Measurements from ENCODE around the gene DCUN1D1. TPM values are rescaled to one million over a fixed set of nuclear protein-coding genes. Genes with fewer than 3 reads are reported as not detected.

Gene DCUN1D1
- polyA plus RNA-seq, 3 donors: 6.1 to 37.6 (median 26.9) TPM

GRCh38 chr3:182914341-182914740, 66.0 kb downstream of the DCUN1D1 start:
- Mint-ChIP-seq H3K9me3 (no peaks in the 10 kb centered on the region), H3K4me1 (no peaks in the 10 kb centered on the region), H3K27ac (no peak overlapping the region), H3K4me3 (no peak overlapping the region), H3K27me3 (ENCODE audit: low read depth in 3 of 3) (no peaks in the 10 kb centered on the region), H3K36me3 (peaks cover 49 to 59% of the 10 kb centered on the region in 2 donors)
- Histone ChIP-seq H3K4me2 (replicated peaks; ENCODE audit: extremely low read depth, low read length, poor library complexity, severe bottlenecking) (no peak overlapping the region), H3K4me3 (replicated peaks in 1 of 3; ENCODE audit: low read depth in 2 of 3, low read length in 3 of 3) (no peak overlapping the region), H3K9me3 (replicated peaks in 1 of 2; ENCODE audit: control insufficient read depth in 1 of 2, insufficient read depth in 1 of 2, low read length in 2 of 2) (no peaks in the 10 kb centered on the region), H3K9ac (ENCODE audit: insufficient read depth, low read length, poor library complexity, severe bottlenecking) (no peak overlapping the region), H3K27ac (ENCODE audit: low read depth in 1 of 2, low read length in 2 of 2) (no peak overlapping the region), H4K20me1 (ENCODE audit: insufficient read depth, low read length) (no peaks in the 10 kb centered on the region), H3K36me3 (replicated peaks in 1 of 2; ENCODE audit: control insufficient read depth in 1 of 2, insufficient read depth in 2 of 2, low read length in 2 of 2) (peaks cover 29 to 93% of the 10 kb centered on the region in 2 donors), H3K79me2 (ENCODE audit: insufficient read depth, low read length) (no peaks in the 10 kb centered on the region), H3K27me3 (ENCODE audit: control insufficient read depth in 2 of 2, insufficient read depth in 2 of 2, low read length in 2 of 2) (no peaks in the 10 kb centered on the region), H3K4me1 (ENCODE audit: control insufficient read depth in 1 of 2, insufficient read depth in 2 of 2, low read length in 2 of 2) (no peaks in the 10 kb centered on the region), H2AFZ (ENCODE audit: insufficient read depth, low read depth, low read length, poor library complexity, severe bottlenecking) (no peak overlapping the region)
- no peak for TF ChIP-seq CTCF (IDR thresholded peaks at IDR 0.05)
- DNase-seq: no peak
- WGBS (ENCODE audit: insufficient coverage): no CpG with 5 or more reads among the region's 1 CpG
- intact Hi-C loops (cut with micrococcal nuclease): no loop called here

GRCh38 chr3:182913889-182914288, 66.4 kb downstream of the DCUN1D1 start:
- Histone ChIP-seq H3K27me3 (ENCODE audit: control insufficient read depth in 2 of 2, insufficient read depth in 2 of 2, low read length in 2 of 2) (no peaks in the 10 kb centered on the region), H4K20me1 (ENCODE audit: insufficient read depth, low read length) (no peaks in the 10 kb centered on the region), H3K4me2 (replicated peaks; ENCODE audit: extremely low read depth, low read length, poor library complexity, severe bottlenecking) (no peak overlapping the region), H3K36me3 (replicated peaks in 1 of 2; ENCODE audit: control insufficient read depth in 1 of 2, insufficient read depth in 2 of 2, low read length in 2 of 2) (peaks cover 30 to 91% of the 10 kb centered on the region in 2 donors), H3K4me3 (replicated peaks in 1 of 3; ENCODE audit: low read depth in 2 of 3, low read length in 3 of 3) (no peak overlapping the region), H3K9ac (ENCODE audit: insufficient read depth, low read length, poor library complexity, severe bottlenecking) (no peak overlapping the region), H3K79me2 (ENCODE audit: insufficient read depth, low read length) (no peaks in the 10 kb centered on the region), H2AFZ (ENCODE audit: insufficient read depth, low read depth, low read length, poor library complexity, severe bottlenecking) (no peak overlapping the region), H3K27ac (ENCODE audit: low read depth in 1 of 2, low read length in 2 of 2) (no peak overlapping the region), H3K4me1 (ENCODE audit: control insufficient read depth in 1 of 2, insufficient read depth in 2 of 2, low read length in 2 of 2) (no peaks in the 10 kb centered on the region), H3K9me3 (replicated peaks in 1 of 2; ENCODE audit: control insufficient read depth in 1 of 2, insufficient read depth in 1 of 2, low read length in 2 of 2) (no peaks in the 10 kb centered on the region)
- intact Hi-C loops (cut with micrococcal nuclease): no loop called here
- DNase-seq: no peak
- 29% methylated on average over 3 of the region's 4 CpGs for WGBS (ENCODE audit: insufficient coverage)
- Mint-ChIP-seq H3K27me3 (ENCODE audit: low read depth in 3 of 3) (no peaks in the 10 kb centered on the region), H3K9me3 (no peaks in the 10 kb centered on the region), H3K36me3 (peaks cover 49 to 59% of the 10 kb centered on the region in 2 donors), H3K27ac (no peak overlapping the region), H3K4me1 (no peaks in the 10 kb centered on the region), H3K4me3 (no peak overlapping the region)
- no peak for TF ChIP-seq CTCF (IDR thresholded peaks at IDR 0.05)

Data from CD14-positive monocyte (primary cell).